ENCODE measurements around the gene LTC4S. TPM values are rescaled to one million over a fixed set of nuclear protein-coding genes. Genes with fewer than 3 reads are reported as not detected.

LTC4S gene
- total RNA-seq, 1 donor from 2014 or later = 10.9 TPM

DNA sequence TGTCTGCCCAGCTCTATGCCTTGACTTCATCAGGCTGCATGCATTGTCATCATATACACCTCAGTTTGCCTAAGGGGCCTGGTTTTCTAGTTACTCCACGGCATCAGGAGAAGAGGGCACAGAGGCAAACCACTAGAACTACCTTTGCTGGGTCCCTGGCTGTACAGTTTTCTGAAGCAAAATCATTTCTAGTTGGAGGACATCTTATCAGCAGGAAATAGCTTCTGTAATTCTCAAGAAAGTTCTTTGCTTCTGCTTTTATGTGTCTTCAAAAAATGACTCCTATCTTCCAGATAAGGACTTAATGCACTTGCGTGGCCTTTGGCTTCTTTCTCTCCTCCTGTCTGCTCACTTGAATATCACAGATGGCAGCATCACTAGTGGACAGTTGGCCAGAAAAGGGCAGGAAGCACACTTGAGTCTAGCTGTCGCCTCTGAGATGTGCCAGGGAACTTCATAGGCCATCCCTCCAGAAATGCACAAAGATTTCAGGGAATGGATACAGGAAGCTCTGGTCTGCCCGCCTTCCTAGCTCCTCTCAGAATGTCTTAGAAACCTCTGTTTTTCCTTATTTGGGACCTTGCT is 22.4 kb upstream of the LTC4S start:
- no peaks in the 10 kb centered on the region for H3K9me3 ChIP-seq (replicated peaks)
- no peak overlapping the region for H3K27ac ChIP-seq (replicated peaks)
- H3K36me3 ChIP-seq = peaks cover 87% of the 10 kb centered on the region
- no peaks in the 10 kb centered on the region for H3K27me3 ChIP-seq (ENCODE audit: low read depth)
- TF ChIP-seq CTCF (IDR thresholded peaks at IDR 0.05; ENCODE audit: borderline replicate concordance) = no peak
- intact Hi-C loops (cut with micrococcal nuclease) = no loop called here
- H3K4me1 ChIP-seq = peaks cover 25% of the 10 kb centered on the region
- no peak for DNase-seq
- no peak overlapping the region for H3K4me3 ChIP-seq

GRCh38 chr5:179772351-179772750 is 21.4 kb upstream of the LTC4S start:
- Histone ChIP-seq H3K4me3 (no peak overlapping the region), H3K4me1 (peaks cover 17% of the 10 kb centered on the region), H3K27ac (replicated peaks) (no peak overlapping the region), H3K36me3 (peaks cover 83% of the 10 kb centered on the region), H3K9me3 (replicated peaks) (no peaks in the 10 kb centered on the region), H3K27me3 (ENCODE audit: low read depth) (no peaks in the 10 kb centered on the region)
- TF ChIP-seq CTCF (IDR thresholded peaks at IDR 0.05; ENCODE audit: borderline replicate concordance) = no peak
- DNase-seq = no peak
- intact Hi-C loops (cut with micrococcal nuclease) = no loop called here

GRCh38 chr5:179773686-179774040 is 20.1 kb upstream of the LTC4S start:
- DNase-seq = no peak
- Histone ChIP-seq H3K4me1 (peaks cover 14% of the 10 kb centered on the region), H3K36me3 (peaks cover 93% of the 10 kb centered on the region), H3K4me3 (no peak overlapping the region), H3K27me3 (ENCODE audit: low read depth) (no peaks in the 10 kb centered on the region), H3K27ac (replicated peaks) (no peak overlapping the region), H3K9me3 (replicated peaks) (no peaks in the 10 kb centered on the region)
- intact Hi-C loops (cut with micrococcal nuclease) = no loop called here
- TF ChIP-seq CTCF (IDR thresholded peaks at IDR 0.05; ENCODE audit: borderline replicate concordance) = no peak

DNA sequence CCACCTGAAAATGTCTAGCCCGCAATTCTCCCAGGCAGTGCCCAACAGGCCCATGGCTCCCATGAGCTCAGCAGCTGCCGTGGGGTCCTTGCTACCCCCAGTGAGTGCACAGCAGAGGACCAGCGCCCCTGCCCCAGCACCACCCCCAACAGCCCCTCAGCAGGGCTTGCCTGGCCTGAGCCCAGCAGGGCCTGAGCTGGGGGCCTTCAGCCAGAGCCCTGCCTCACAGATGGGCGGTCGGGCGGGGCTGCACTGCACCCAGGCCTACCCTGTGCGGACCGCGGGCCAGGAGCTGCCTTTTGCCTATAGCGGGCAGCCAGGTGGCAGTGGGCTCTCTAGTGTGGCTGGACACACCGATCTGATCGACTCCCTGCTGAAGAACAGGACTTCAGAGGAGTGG is 19.3 kb upstream of the LTC4S start:
- DNase-seq = no peak
- intact Hi-C loops (cut with micrococcal nuclease) = no loop called here
- no peak overlapping the region for H3K4me3 ChIP-seq
- peaks cover 10% of the 10 kb centered on the region for H3K4me1 ChIP-seq
- H3K27me3 ChIP-seq (ENCODE audit: low read depth) = no peaks in the 10 kb centered on the region
- H3K36me3 ChIP-seq = peaks cover 87% of the 10 kb centered on the region
- H3K27ac ChIP-seq (replicated peaks) = no peak overlapping the region
- TF ChIP-seq CTCF (IDR thresholded peaks at IDR 0.05; ENCODE audit: borderline replicate concordance) = no peak
- H3K9me3 ChIP-seq (replicated peaks) = no peaks in the 10 kb centered on the region

DNA sequence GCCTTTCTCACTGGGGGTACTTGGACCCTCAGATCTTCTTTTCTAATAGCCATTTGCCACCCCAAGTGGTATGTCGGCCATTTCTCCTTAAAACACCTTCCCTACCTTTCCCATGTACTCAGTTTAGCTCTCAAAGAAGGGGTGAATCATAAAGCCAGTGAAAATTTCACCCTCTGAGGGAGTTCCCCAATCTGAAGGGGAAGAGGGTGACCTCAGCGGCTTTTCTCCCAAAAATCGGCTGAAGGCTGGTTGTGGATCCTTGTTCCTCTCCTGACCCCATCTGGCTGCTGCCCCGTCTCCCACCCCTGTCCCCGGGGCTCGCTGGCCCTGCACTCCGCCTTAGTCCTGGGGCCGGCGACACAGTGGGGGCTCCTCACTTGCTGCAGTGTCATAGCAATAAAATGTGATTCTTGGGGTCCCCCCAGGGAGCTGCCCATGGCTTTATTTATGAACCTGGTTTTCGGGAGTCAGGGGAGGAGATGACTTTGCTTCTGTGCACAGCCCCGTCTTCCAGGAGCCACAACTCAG is 17.3 kb upstream of the LTC4S start:
- no peak for DNase-seq
- intact Hi-C loops (cut with micrococcal nuclease) = no loop called here
- H3K27me3 ChIP-seq (ENCODE audit: low read depth) = no peaks in the 10 kb centered on the region
- H3K27ac ChIP-seq (replicated peaks) = no peak overlapping the region
- peaks cover 72% of the 10 kb centered on the region for H3K36me3 ChIP-seq
- no peak overlapping the region for H3K4me3 ChIP-seq
- no peaks in the 10 kb centered on the region for H3K9me3 ChIP-seq (replicated peaks)
- no peak for TF ChIP-seq CTCF (IDR thresholded peaks at IDR 0.05; ENCODE audit: borderline replicate concordance)
- H3K4me1 ChIP-seq = peaks cover 10% of the 10 kb centered on the region
